Mesodermal cell (in vitro differentiated cells): ENCODE results near the gene GYPE.
"Not testable (repeated sequence)": the region's sequence is repeated elsewhere in the genome, so short reads cannot be mapped to it uniquely, and the experiment has no call there.

ENCODE experiments used
- H3K27ac ChIP-seq: 2 replicates; pipeline ENCODE4 v1.7.0; 2013; ENCODE audit warnings: mild to moderate bottlenecking, low read depth, low read length, moderate library complexity; ENCODE audit not compliant: severe bottlenecking
- H3K36me3 ChIP-seq: 2 replicates; pipeline ENCODE4 v1.7.1; 2013; ENCODE audit warnings: mild to moderate bottlenecking, low read length, moderate library complexity; ENCODE audit not compliant: control insufficient read depth, insufficient read depth
- H3K4me1 ChIP-seq: one replicate; pipeline ENCODE4 v1.7.1; 2013; ENCODE audit warnings: mild to moderate bottlenecking, low read length; ENCODE audit not compliant: insufficient read depth, control insufficient read depth, poor library complexity, severe bottlenecking
- H3K4me3 ChIP-seq: 2 replicates; pipeline ENCODE4 v1.7.0; 2013; ENCODE audit warnings: low read length, control low read depth, mild to moderate bottlenecking; ENCODE audit not compliant: insufficient read depth, poor library complexity, severe bottlenecking; ENCODE audit errors: extremely low read depth
- H3K9me3 ChIP-seq: 2 replicates; pipeline ENCODE4 v1.7.1; 2013; ENCODE audit warnings: mild to moderate bottlenecking, low read length, moderate library complexity; ENCODE audit not compliant: control insufficient read depth
- WGBS, 2 experiments: methylation state at CpG; one replicate each; pipeline ENCODE4 v1.1.5; 2013; ENCODE audit warnings: missing lambda C conversion rate in 2 of 2; ENCODE audit not compliant: insufficient coverage in 2 of 2; 5-methylcytosine and 5-hydroxymethylcytosine counted together

The GYPE gene

GRCh38 chr4:143911528-143912417 lies 6.4 kb upstream of the GYPE start:
- H3K36me3 ChIP-seq, H3K4me1 ChIP-seq, H3K4me3 ChIP-seq, H3K27ac ChIP-seq, H3K9me3 ChIP-seq: not testable (repeated sequence)
- 73 to 74% methylated on average over 36 to 49 of the region's 59 CpGs for WGBS, 2 experiments

- 79 to 100% methylated on average over 2 of the region's 2 CpGs for WGBS, 2 experiments
- H3K27ac ChIP-seq = not testable (repeated sequence)
These were observed 5.5 kb upstream of the GYPE start for GRCh38 chr4:143910906-143911305.

GRCh38 chr4:143907811-143908210 lies 2.5 kb upstream of the GYPE start:
- H3K4me1 ChIP-seq, H3K27ac ChIP-seq, H3K4me3 ChIP-seq, H3K36me3 ChIP-seq, H3K9me3 ChIP-seq: not testable (repeated sequence)
- 12% methylated on average over 3 of the region's 3 CpGs; no CpG with 5 or more reads in 1 of the 2 experiments for WGBS, 2 experiments

More at GRCh38 chr4:143910906-143911305, 5.5 kb upstream of the GYPE start:
- not testable (repeated sequence) for H3K4me3 ChIP-seq, H3K9me3 ChIP-seq, H3K4me1 ChIP-seq, H3K36me3 ChIP-seq

DNA sequence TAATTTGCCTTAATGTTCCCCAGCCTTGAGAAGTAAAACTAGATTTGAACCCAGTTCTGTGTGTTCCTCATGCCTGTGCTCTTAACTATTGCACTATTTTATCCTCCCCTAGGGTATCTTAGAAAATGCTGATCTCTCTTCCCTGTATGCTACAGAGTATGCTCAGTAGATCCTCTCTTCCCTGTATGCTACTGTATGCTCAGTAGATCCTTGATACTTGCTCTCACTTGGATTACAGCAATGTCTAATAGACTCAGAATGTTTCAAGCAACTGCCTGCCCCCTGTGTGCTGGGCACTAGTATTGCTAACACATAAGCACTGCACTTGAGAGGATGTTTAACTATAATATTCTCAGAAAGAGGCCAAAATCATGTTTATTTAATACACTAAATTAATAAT lies 928 bp downstream of the GYPE start:
- not testable (repeated sequence) for H3K9me3 ChIP-seq, H3K36me3 ChIP-seq, H3K27ac ChIP-seq, H3K4me3 ChIP-seq, H3K4me1 ChIP-seq

DNA sequence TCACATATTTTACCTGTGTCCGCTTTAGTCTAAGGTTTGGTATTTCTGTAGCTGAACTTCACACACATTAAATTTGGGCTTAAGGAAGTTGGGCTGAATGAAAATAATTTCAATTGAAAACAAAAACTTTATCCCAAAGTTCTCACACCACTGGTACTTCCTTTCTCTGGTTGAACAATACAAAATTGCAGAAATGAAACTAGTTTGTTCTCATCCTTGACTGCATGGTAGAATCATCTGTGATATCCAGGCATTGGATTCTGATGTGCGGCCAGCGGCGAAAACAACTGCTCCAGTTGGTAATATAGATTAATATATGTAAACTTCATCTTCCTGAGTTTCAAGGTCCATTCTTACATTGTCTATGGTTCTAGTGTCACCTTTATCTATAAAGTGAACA lies 15.0 kb downstream of the GYPE start:
- H3K36me3 ChIP-seq, H3K4me3 ChIP-seq, H3K4me1 ChIP-seq, H3K27ac ChIP-seq, H3K9me3 ChIP-seq: not testable (repeated sequence)
- WGBS, 2 experiments = no CpG with 5 or more reads among the region's 4 CpGs

- H3K4me1 ChIP-seq, H3K9me3 ChIP-seq, H3K27ac ChIP-seq, H3K36me3 ChIP-seq, H3K4me3 ChIP-seq: not testable (repeated sequence)
- WGBS, 2 experiments = no CpG with 5 or more reads among the region's 3 CpGs
These were observed 17.2 kb downstream of the GYPE start for GRCh38 chr4:143888189-143888588.

- not testable (repeated sequence) for H3K4me3 ChIP-seq, H3K27ac ChIP-seq, H3K4me1 ChIP-seq, H3K36me3 ChIP-seq, H3K9me3 ChIP-seq
These were observed 20.4 kb downstream of the GYPE start for GRCh38 chr4:143884965-143885364.

- Histone ChIP-seq H3K36me3 (no peaks in the 10 kb centered on the region), H3K27ac (no peak overlapping the region), H3K4me1 (no peaks in the 10 kb centered on the region), H3K9me3 (no peaks in the 10 kb centered on the region), H3K4me3 (no peak overlapping the region)
These were observed 21.8 kb downstream of the GYPE start for GRCh38 chr4:143883529-143883928.

- Histone ChIP-seq H3K9me3 (no peaks in the 10 kb centered on the region), H3K4me1 (no peaks in the 10 kb centered on the region), H3K27ac (no peak overlapping the region), H3K36me3 (no peaks in the 10 kb centered on the region), H3K4me3 (no peak overlapping the region)
- WGBS, 2 experiments = 96 to 100% methylated on average over 1 to 3 of the region's 4 CpGs
These were observed 22.5 kb downstream of the GYPE start for GRCh38 chr4:143882892-143883291.

DNA sequence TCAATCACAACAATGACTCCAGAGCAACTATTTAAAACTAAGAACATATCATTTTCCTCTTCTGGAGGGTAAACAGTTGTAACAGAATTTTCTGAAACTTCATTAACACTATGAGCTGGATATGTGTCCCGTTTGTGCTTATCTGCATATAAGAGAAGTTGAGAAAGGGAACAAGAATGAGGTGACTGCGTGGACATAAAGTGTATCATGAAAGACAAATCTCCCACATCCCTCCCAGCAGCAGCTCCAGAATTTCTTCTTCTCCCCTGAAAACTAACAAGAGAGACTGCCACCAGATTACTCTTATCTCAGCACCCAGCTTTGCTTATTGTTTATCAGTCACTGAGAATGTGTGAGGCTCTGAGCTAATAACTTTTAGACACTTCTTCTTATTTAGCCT lies 25.8 kb downstream of the GYPE start:
- not testable (repeated sequence) for H3K36me3 ChIP-seq, H3K4me3 ChIP-seq, H3K4me1 ChIP-seq, H3K9me3 ChIP-seq, H3K27ac ChIP-seq
- WGBS, 2 experiments = no CpG with 5 or more reads among the region's 2 CpGs

- not testable (repeated sequence) for H3K4me1 ChIP-seq, H3K4me3 ChIP-seq, H3K36me3 ChIP-seq, H3K27ac ChIP-seq, H3K9me3 ChIP-seq
- 74 to 100% methylated on average over 1 to 2 of the region's 2 CpGs for WGBS, 2 experiments
These were observed 30.0 kb downstream of the GYPE start for GRCh38 chr4:143875357-143875756.
